Tibial artery (tissue), 4 donors: ENCODE measurements around the gene TMPRSS9.

Experiments
- DNase-seq, 2 donors: peaks; one replicate each; pipeline ENCODE4 v3.0.0-alpha.2; 2019
- H3K27ac ChIP-seq, 2 donors: fragments of 200-600 bp; sonication (generic) in 1 of 2; 1 replicate in 1 of 2; 2 replicates in 1 of 2; pipeline ENCODE4 v1.5.1; 2018 to 2019; ENCODE audit warnings: mild to moderate bottlenecking in 1 of 2
- H3K27me3 ChIP-seq, 2 donors: fragments of 200-600 bp; sonication (generic) in 1 of 2; one replicate each; pipeline versions ENCODE4 v1.5.1 to v1.6.0; 2016 to 2019
- H3K36me3 ChIP-seq, 3 donors: fragments of 200-600 bp; sonication (generic) in 2 of 3; one replicate each; pipeline ENCODE4 v1.5.1; 2016 to 2019; ENCODE audit warnings: mild to moderate bottlenecking in 2 of 3
- H3K4me1 ChIP-seq, 4 donors: fragments of 200-600 bp; sonication (generic) in 2 of 4; 1 replicate in 3 of 4; 2 replicates in 1 of 4; pipeline ENCODE4 v1.5.1; 2016 to 2019
- H3K4me3 ChIP-seq, 2 donors: fragments of 200-600 bp; sonication (generic) in 1 of 2; 1 replicate in 1 of 2; 2 replicates in 1 of 2; pipeline ENCODE4 v1.5.1; 2018 to 2019; ENCODE audit warnings: mild to moderate bottlenecking in 2 of 2
- H3K9me3 ChIP-seq, 3 donors: fragments of 200-600 bp; sonication (generic) in 1 of 3; one replicate each; pipeline ENCODE4 v1.5.1; 2016 to 2019
- intact Hi-C: fragments of 100-400 bp; cut with DNase I; formaldehyde crosslinking; loops from one replicate; pipeline ENCODE4 v1.15.0; 2023; ENCODE audit warnings: low total_unique reads
- TF ChIP-seq, protein P1 (sequence below), 2 experiments: fragments of 200-600 bp in 1 of 2; fragments of 450-650 bp in 1 of 2; IDR thresholded peaks; one replicate each; pipeline ENCODE4 v1.5.1; 2017 to 2019; ENCODE audit warnings: antibody characterized with exemption in 2 of 2, mild to moderate bottlenecking in 1 of 2, moderate library complexity in 1 of 2

The TMPRSS9 gene

GRCh38 chr19:2333807-2334211 lies 26.3 kb upstream of the TMPRSS9 start:
- Histone ChIP-seq H3K9me3 (no peaks in the 10 kb centered on the region), H3K4me1 (peaks cover 0 to 47% (median 22%) of the 10 kb centered on the region in 4 donors), H3K36me3 (peaks cover 0 to 11% (median 3%) of the 10 kb centered on the region in 3 donors), H3K27me3 (no peaks in the 10 kb centered on the region), H3K27ac (no peak overlapping the region), H3K4me3 (no peak overlapping the region)
- no peak for DNase-seq
- TF ChIP-seq, protein P1, sequence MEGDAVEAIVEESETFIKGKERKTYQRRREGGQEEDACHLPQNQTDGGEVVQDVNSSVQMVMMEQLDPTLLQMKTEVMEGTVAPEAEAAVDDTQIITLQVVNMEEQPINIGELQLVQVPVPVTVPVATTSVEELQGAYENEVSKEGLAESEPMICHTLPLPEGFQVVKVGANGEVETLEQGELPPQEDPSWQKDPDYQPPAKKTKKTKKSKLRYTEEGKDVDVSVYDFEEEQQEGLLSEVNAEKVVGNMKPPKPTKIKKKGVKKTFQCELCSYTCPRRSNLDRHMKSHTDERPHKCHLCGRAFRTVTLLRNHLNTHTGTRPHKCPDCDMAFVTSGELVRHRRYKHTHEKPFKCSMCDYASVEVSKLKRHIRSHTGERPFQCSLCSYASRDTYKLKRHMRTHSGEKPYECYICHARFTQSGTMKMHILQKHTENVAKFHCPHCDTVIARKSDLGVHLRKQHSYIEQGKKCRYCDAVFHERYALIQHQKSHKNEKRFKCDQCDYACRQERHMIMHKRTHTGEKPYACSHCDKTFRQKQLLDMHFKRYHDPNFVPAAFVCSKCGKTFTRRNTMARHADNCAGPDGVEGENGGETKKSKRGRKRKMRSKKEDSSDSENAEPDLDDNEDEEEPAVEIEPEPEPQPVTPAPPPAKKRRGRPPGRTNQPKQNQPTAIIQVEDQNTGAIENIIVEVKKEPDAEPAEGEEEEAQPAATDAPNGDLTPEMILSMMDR (IDR thresholded peaks at IDR 0.05) = no peak
- intact Hi-C loops = no loop called here

GRCh38 chr19:2334426-2334825 lies 25.6 kb upstream of the TMPRSS9 start:
- intact Hi-C loops = no loop called here

DNA sequence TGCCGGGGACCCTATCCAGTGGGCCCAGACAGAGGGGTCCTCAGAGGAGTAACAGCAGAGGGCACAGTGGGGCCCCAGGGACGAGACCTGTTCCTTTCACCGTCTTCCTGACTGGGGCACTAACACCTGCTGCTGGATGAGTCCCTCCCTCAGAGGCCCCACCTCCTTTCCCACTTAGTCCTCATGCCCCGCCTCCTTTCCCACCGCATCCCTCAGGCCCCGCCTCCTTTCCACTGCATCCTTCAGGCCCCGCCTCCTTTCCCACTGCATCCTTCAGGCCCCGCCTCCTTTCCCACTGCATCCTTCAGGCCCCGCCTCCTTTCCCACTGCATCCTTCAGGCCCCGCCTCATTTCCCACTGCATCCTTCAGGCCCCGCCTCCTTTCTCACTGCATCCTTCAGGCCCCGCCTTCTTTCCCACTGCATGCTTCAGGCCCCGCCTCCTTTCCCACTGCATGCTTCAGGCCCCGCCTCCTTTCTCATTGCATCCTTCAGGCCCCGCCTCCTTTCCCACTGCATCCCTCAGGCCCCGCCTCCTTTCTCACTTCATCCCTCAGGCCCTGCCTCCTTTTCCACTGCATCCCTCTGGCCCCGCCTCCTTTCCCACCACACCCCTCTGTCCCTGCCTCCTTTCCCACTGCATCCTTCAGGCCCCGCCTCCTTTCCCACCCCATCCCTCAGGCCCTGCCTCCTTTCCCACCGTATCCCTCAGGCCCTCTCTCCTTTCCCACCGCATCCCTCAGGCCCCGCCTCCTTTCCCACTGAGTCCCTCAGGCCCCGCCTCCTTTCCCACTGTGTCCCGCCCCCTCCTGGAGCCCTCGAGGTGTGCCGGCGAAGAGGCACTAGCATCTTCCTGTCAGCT lies 24.8 kb upstream of the TMPRSS9 start:
- H3K4me1 ChIP-seq = peaks cover 0 to 35% (median 11%) of the 10 kb centered on the region in 4 donors
- no peak for DNase-seq
- H3K9me3 ChIP-seq = no peaks in the 10 kb centered on the region
- TF ChIP-seq, protein P1 (IDR thresholded peaks at IDR 0.05) = no peak
- no peaks in the 10 kb centered on the region for H3K27me3 ChIP-seq
- peaks cover 0 to 25% (median 15%) of the 10 kb centered on the region in 3 donors for H3K36me3 ChIP-seq
- H3K27ac ChIP-seq = no peak overlapping the region
- intact Hi-C loops = no loop called here
- H3K4me3 ChIP-seq = no peak overlapping the region

More at GRCh38 chr19:2334426-2334825, 25.6 kb upstream of the TMPRSS9 start:
- TF ChIP-seq, protein P1 (IDR thresholded peaks at IDR 0.05) = no peak
- Histone ChIP-seq H3K27ac (no peak overlapping the region), H3K9me3 (no peaks in the 10 kb centered on the region), H3K36me3 (peaks cover 0 to 18% (median 7%) of the 10 kb centered on the region in 3 donors), H3K4me1 (peaks cover 0 to 41% (median 17%) of the 10 kb centered on the region in 4 donors), H3K4me3 (no peak overlapping the region), H3K27me3 (no peaks in the 10 kb centered on the region)
- no peak for DNase-seq

GRCh38 chr19:2335848-2336247 lies 24.2 kb upstream of the TMPRSS9 start:
- Histone ChIP-seq H3K9me3 (no peaks in the 10 kb centered on the region), H3K36me3 (peaks cover 0 to 32% (median 21%) of the 10 kb centered on the region in 3 donors), H3K4me3 (no peak overlapping the region), H3K4me1 (peaks cover 0 to 28% (median 5%) of the 10 kb centered on the region in 4 donors), H3K27ac (no peak overlapping the region), H3K27me3 (no peaks in the 10 kb centered on the region)
- DNase-seq = no peak
- intact Hi-C loops = no loop called here
- TF ChIP-seq, protein P1 (IDR thresholded peaks at IDR 0.05) = no peak

DNA sequence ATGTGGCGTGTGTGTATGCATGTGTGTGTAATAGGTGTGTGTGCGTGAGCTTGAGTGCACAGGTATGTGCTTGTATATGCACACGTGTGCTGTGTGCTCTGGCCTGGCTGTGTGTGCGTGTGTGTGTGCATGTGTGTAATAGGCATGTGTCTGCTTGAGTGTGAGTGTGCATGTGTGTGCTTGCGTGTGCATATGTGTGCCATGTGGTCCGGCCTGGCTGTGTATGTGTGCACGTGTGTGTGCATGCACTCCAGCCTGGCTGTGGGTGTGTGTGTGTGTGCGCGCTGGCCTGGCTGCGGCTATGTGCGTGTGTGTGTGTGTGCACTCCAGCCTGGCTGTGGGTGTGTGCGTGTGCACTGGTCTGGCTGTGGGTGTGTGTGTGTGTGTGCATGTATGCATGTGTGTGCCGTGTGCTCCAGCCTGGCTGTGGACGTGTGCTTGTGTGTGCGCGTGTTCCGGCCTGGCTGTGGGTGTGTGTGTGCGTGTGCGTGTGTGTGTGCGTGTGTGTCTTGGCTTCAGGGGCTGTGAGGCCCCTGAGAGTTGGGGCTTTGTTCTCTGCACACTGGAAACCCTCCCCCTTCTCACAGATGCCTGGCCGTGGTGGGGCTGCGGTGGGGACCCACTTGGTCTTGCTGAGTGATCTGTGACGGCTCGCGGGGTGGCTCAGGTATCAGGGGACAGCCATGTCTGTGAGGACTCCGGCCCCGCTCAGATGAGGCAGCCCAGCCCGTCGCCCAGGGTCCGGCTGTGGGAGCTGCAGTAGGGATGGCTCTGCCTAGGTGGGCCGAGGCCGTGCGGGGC lies 23.3 kb upstream of the TMPRSS9 start:
- DNase-seq = no peak
- peaks cover 0 to 40% (median 30%) of the 10 kb centered on the region in 3 donors for H3K36me3 ChIP-seq

More for the DNA sequence above, 23.3 kb upstream of the TMPRSS9 start:
- Histone ChIP-seq H3K9me3 (no peaks in the 10 kb centered on the region), H3K27ac (no peak overlapping the region), H3K27me3 (no peaks in the 10 kb centered on the region), H3K4me1 (peaks cover 0 to 20% (median 4%) of the 10 kb centered on the region in 4 donors), H3K4me3 (no peak overlapping the region)
- intact Hi-C loops = no loop called here
- TF ChIP-seq, protein P1 (IDR thresholded peaks at IDR 0.05) = no peak
